AG04450 (cell line): ENCODE measurements around the gene LIMS2. TPM values are rescaled to one million over a fixed set of nuclear protein-coding genes. Genes with fewer than 3 reads are reported as not detected.

Experiments used
- CTCF ChIA-PET: fragments of 300-600, 350-600 bp; formaldehyde crosslinking; extraction: SDS; loops from one replicate; lab custom pipeline; 2022; ENCODE audit warnings: antibody characterized with exemption, inconsistent platforms; lab: Charles Lee
- POLR2A ChIA-PET: fragments of 350-600 bp; formaldehyde crosslinking; extraction: SDS; loops from one replicate; lab custom pipeline; 2021; ENCODE audit warnings: antibody characterized with exemption, inconsistent platforms; lab: Yijun Ruan, JAX
- DNase-seq: peaks from one replicate; pipeline ENCODE4 v3.0.0-alpha.2; 2011; ENCODE audit warnings: low read depth, low spot score
- H3K27ac ChIP-seq: one replicate; pipeline ENCODE4 v1.5.1; 2012; ENCODE audit warnings: low read depth, low read length, control low read depth
- H3K27me3 ChIP-seq: one replicate; pipeline ENCODE4 v1.6.0; 2012; ENCODE audit warnings: low read length; ENCODE audit not compliant: control insufficient read depth, insufficient read depth
- H3K4me3 ChIP-seq: 2 replicates; pipeline ENCODE4 v1.5.1; 2011; ENCODE audit warnings: mild to moderate bottlenecking, low read depth, low read length, control low read depth
- H3K9me3 ChIP-seq: 2 replicates; pipeline ENCODE4 v1.5.1; 2012; ENCODE audit warnings: low read length; ENCODE audit not compliant: control insufficient read depth, insufficient read depth
- polyA plus RNA-seq: library from polyadenylated mRNA; depleted of rRNA; stranded (reverse); fragments of >200 nt; gene quantifications from 2 replicates; pipeline ENCODE4 v1.2.3, GENCODE V29; 2011
- TF ChIP-seq, protein P1 (sequence below): IDR thresholded peaks from 2 replicates; pipeline ENCODE4 v1.5.1; 2011; ENCODE audit warnings: low read depth, low read length, control low read depth, inconsistent platforms

The LIMS2 gene
- polyA plus RNA-seq, 1 experiment = 6.3 TPM

DNA sequence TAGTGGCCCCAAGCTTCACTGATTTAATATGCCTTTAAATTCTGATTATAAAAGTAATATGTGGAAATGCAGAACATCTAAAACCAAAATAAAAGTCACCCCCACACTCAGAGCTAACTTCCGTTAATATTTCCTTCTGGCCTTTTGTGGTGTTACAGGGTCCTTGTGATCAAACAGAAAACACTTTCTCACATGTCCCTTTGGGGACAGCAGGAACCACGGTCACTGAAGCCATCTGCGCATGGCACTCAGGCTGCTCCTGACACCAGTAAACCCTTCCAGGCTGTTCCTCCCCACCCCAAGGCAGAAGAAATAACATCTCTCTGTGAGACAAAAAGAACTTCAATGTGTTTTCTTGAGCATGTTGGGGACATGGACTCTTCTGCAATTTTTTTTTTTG lies 54.5 kb downstream of the LIMS2 start:
- ChIA-PET CTCF (no interaction called here), POLR2A (no interaction called here)
- H3K27me3 ChIP-seq = no peaks in the 10 kb centered on the region
- H3K4me3 ChIP-seq = no peak overlapping the region
- H3K9me3 ChIP-seq = no peaks in the 10 kb centered on the region; the same call in 1 of the 2 replicates
- TF ChIP-seq, protein P1, sequence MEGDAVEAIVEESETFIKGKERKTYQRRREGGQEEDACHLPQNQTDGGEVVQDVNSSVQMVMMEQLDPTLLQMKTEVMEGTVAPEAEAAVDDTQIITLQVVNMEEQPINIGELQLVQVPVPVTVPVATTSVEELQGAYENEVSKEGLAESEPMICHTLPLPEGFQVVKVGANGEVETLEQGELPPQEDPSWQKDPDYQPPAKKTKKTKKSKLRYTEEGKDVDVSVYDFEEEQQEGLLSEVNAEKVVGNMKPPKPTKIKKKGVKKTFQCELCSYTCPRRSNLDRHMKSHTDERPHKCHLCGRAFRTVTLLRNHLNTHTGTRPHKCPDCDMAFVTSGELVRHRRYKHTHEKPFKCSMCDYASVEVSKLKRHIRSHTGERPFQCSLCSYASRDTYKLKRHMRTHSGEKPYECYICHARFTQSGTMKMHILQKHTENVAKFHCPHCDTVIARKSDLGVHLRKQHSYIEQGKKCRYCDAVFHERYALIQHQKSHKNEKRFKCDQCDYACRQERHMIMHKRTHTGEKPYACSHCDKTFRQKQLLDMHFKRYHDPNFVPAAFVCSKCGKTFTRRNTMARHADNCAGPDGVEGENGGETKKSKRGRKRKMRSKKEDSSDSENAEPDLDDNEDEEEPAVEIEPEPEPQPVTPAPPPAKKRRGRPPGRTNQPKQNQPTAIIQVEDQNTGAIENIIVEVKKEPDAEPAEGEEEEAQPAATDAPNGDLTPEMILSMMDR = no peak
- no peak overlapping the region for H3K27ac ChIP-seq
- no peak for DNase-seq

DNA sequence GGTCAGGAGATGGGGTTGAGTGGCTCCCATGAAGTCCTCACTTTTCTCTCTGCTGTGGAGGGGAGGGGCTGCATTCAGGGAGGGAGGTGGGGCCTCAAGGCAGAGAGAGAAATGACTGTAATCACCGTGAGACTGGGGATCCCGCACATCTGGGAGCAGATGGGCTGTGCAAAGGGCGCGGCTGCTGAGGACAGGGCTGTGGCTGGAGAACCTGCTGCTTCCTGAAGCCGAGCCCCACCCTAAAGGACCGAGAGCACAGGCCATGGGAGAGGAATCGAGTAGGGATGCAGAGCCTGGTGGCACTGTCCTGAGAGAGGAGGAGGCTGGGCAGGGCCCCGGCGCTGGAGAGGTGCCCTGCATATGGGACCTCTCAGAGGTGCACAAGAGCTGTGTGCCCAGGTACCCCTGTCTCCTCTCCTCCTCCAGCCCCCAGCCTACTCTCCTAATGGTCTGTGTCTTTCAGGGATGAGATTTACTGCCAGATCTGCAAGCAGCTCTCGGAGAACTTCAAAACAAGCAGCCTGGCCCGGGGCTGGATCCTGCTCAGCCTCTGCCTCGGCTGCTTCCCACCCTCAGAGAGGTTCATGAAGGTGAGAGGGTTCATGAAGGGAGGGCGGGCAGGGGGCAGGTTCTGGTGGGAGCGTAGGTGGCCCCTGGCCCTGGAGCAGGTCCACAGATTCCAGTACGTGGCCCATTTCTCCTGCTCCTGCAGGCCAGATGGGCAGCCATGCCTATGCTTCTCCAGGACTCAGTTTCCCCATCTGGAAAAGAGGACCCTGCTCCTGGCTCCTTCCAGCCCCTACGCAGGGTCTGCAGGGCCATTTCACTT lies 55.2 kb downstream of the LIMS2 start:
- CTCF ChIA-PET = no interaction called here
- DNase-seq = no peak
- POLR2A ChIA-PET = no interaction called here
- TF ChIP-seq, protein P1 = no peak
- Histone ChIP-seq H3K27me3 (no peaks in the 10 kb centered on the region), H3K4me3 (no peak overlapping the region), H3K27ac (no peak overlapping the region), H3K9me3 (no peaks in the 10 kb centered on the region; the same call in 1 of the 2 replicates)

DNA sequence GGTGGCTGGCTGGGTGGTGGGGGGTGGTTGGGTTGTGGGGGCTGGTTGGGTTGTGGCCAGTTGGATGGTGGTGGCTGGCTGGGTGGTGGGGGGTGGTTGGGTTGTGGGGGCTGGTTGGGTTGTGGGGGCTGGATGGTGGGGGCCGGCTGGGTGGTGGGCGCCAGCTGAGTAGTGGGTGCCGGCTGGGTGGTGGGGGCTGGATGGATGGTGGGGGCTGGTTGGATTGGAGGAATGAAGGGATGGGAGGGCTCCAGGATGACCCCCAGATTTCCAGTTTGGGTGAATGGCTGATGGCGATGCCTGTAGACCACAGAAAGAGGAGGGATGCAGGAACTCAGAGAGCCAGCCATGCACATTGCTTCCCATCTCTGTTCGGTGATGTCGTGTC lies 56.1 kb downstream of the LIMS2 start:
- TF ChIP-seq, protein P1 = no peak
- H3K27ac ChIP-seq = no peak overlapping the region
- no peak overlapping the region for H3K4me3 ChIP-seq
- no peak for DNase-seq
- H3K9me3 ChIP-seq = no peaks in the 10 kb centered on the region; the same call in 1 of the 2 replicates
- H3K27me3 ChIP-seq = no peaks in the 10 kb centered on the region
- CTCF ChIA-PET = no interaction called here
- POLR2A ChIA-PET = no interaction called here

GRCh38 chr2:127618551-127619202 lies 56.7 kb downstream of the LIMS2 start:
- Histone ChIP-seq H3K4me3 (no peak overlapping the region), H3K9me3 (peaks cover 3% of the 10 kb centered on the region), H3K27me3 (peaks cover 4% of the 10 kb centered on the region), H3K27ac (no peak overlapping the region)
- ChIA-PET POLR2A (no interaction called here), CTCF (no interaction called here)
- no peak for DNase-seq
- TF ChIP-seq, protein P1 = no peak
